Measurements from ENCODE around the gene NRG3. TPM values are rescaled to one million over a fixed set of nuclear protein-coding genes. Genes with fewer than 3 reads are reported as not detected.
"Not testable (repeated sequence)": the region's sequence is repeated elsewhere in the genome, so short reads cannot be mapped to it uniquely, and the experiment has no call there.

The NRG3 gene
- total RNA-seq, 1 experiment from 2014 or later, result 0.66 TPM

- no peak for DNase-seq
- Mint-ChIP-seq H3K9me3 (ENCODE audit: unreplicated experiment) (no peaks in the 10 kb centered on the region), H3K4me1 (ENCODE audit: low read depth, unreplicated experiment) (no peaks in the 10 kb centered on the region), H3K36me3 (ENCODE audit: insufficient read depth, unreplicated experiment) (no peaks in the 10 kb centered on the region), H3K27me3 (ENCODE audit: insufficient read depth, unreplicated experiment) (no peaks in the 10 kb centered on the region), H3K4me3 (ENCODE audit: unreplicated experiment) (no peak overlapping the region), H3K27ac (ENCODE audit: unreplicated experiment) (no peak overlapping the region)
- H3K4me1 ChIP-seq, result no peaks in the 10 kb centered on the region
- no peaks in the 10 kb centered on the region for H3K9me3 ChIP-seq
- POLR2A ChIA-PET, result no interaction called here
- BruUV-seq (replicated peaks), result no TSS peak
- intact Hi-C loops (cut with micrococcal nuclease; ENCODE audit: unreplicated experiment), result no loop called here
- TF ChIP-seq CTCF (IDR thresholded peaks at IDR 0.05; ENCODE audit: insufficient read depth in 1 of 2, low read depth in 1 of 2, low read length in 1 of 2, severe bottlenecking in 1 of 2, unreplicated experiment in 1 of 2), result no peak
- H3K36me3 ChIP-seq (ENCODE audit: control insufficient read depth, insufficient read depth, low read length), result no peaks in the 10 kb centered on the region
- H3K27me3 ChIP-seq (replicated peaks; ENCODE audit: control insufficient read depth, insufficient read depth, low read length), result no peaks in the 10 kb centered on the region; the same call in none of the 2 replicates
- CTCF ChIA-PET, result no interaction called here
- no peak overlapping the region for H3K4me3 ChIP-seq (ENCODE audit: low read depth, low read length)
Measured at GRCh38 chr10:82982110-82982608, 1107.2 kb downstream of the NRG3 start.

- Mint-ChIP-seq H3K4me1 (ENCODE audit: low read depth, unreplicated experiment) (no peaks in the 10 kb centered on the region), H3K27me3 (ENCODE audit: insufficient read depth, unreplicated experiment) (peaks cover 3% of the 10 kb centered on the region), H3K27ac (ENCODE audit: unreplicated experiment) (no peak overlapping the region), H3K4me3 (ENCODE audit: unreplicated experiment) (no peak overlapping the region), H3K36me3 (ENCODE audit: insufficient read depth, unreplicated experiment) (no peaks in the 10 kb centered on the region), H3K9me3 (ENCODE audit: unreplicated experiment) (no peaks in the 10 kb centered on the region)
- H3K4me3 ChIP-seq (ENCODE audit: low read depth, low read length), result no peak overlapping the region
- no peaks in the 10 kb centered on the region; the same call in 1 of the 2 replicates for H3K27me3 ChIP-seq (replicated peaks; ENCODE audit: control insufficient read depth, insufficient read depth, low read length)
- TF ChIP-seq CTCF (IDR thresholded peaks at IDR 0.05; ENCODE audit: insufficient read depth in 1 of 2, low read depth in 1 of 2, low read length in 1 of 2, severe bottlenecking in 1 of 2, unreplicated experiment in 1 of 2), result no peak
- no peaks in the 10 kb centered on the region for H3K4me1 ChIP-seq
- no peaks in the 10 kb centered on the region for H3K9me3 ChIP-seq
- ChIA-PET POLR2A (no interaction called here), CTCF (no interaction called here)
- no TSS peak for BruUV-seq (replicated peaks)
- no peak for DNase-seq
- H3K36me3 ChIP-seq (ENCODE audit: control insufficient read depth, insufficient read depth, low read length), result no peaks in the 10 kb centered on the region
- intact Hi-C loops (cut with micrococcal nuclease; ENCODE audit: unreplicated experiment), result no loop called here
Measured at GRCh38 chr10:82986216-82986615, 1111.2 kb downstream of the NRG3 start.

GRCh38 chr10:83006479-83006878, 1131.5 kb downstream of the NRG3 start:
- BruUV-seq (replicated peaks); CTCF ChIA-PET: not testable (repeated sequence)

GRCh38 chr10:83007510-83007909, 1132.5 kb downstream of the NRG3 start:
- no peaks in the 10 kb centered on the region for H3K36me3 ChIP-seq (ENCODE audit: control insufficient read depth, insufficient read depth, low read length)
- intact Hi-C loops (cut with micrococcal nuclease; ENCODE audit: unreplicated experiment), result no loop called here
- H3K27ac Mint-ChIP-seq (ENCODE audit: unreplicated experiment), result no peak overlapping the region
- H3K4me1 ChIP-seq, result no peaks in the 10 kb centered on the region
- DNase-seq, result no peak
- no peak for TF ChIP-seq CTCF (IDR thresholded peaks at IDR 0.05; ENCODE audit: insufficient read depth in 1 of 2, low read depth in 1 of 2, low read length in 1 of 2, severe bottlenecking in 1 of 2, unreplicated experiment in 1 of 2)
- CTCF ChIA-PET, result no interaction called here
- POLR2A ChIA-PET, result no interaction called here
- no TSS peak for BruUV-seq (replicated peaks)
- no peak overlapping the region for H3K4me3 Mint-ChIP-seq (ENCODE audit: unreplicated experiment)
- H3K4me1 Mint-ChIP-seq (ENCODE audit: low read depth, unreplicated experiment), result no peaks in the 10 kb centered on the region
- H3K9me3 ChIP-seq, result no peaks in the 10 kb centered on the region; the same call in 1 of the 2 replicates
- no peaks in the 10 kb centered on the region; the same call in 1 of the 2 replicates for H3K27me3 ChIP-seq (replicated peaks; ENCODE audit: control insufficient read depth, insufficient read depth, low read length)
- H3K27me3 Mint-ChIP-seq (ENCODE audit: insufficient read depth, unreplicated experiment), result peaks cover 25% of the 10 kb centered on the region
- no peak overlapping the region for H3K4me3 ChIP-seq (ENCODE audit: low read depth, low read length)
- no peaks in the 10 kb centered on the region for H3K9me3 Mint-ChIP-seq (ENCODE audit: unreplicated experiment)
- peaks cover 3% of the 10 kb centered on the region for H3K36me3 Mint-ChIP-seq (ENCODE audit: insufficient read depth, unreplicated experiment)

More at GRCh38 chr10:83006479-83006878, 1131.5 kb downstream of the NRG3 start:
- H3K9me3 ChIP-seq; H3K36me3 Mint-ChIP-seq (ENCODE audit: insufficient read depth, unreplicated experiment); H3K4me1 ChIP-seq; intact Hi-C loops (cut with micrococcal nuclease; ENCODE audit: unreplicated experiment); H3K9me3 Mint-ChIP-seq (ENCODE audit: unreplicated experiment); H3K27me3 ChIP-seq (replicated peaks; ENCODE audit: control insufficient read depth, insufficient read depth, low read length); H3K27ac Mint-ChIP-seq (ENCODE audit: unreplicated experiment); H3K36me3 ChIP-seq (ENCODE audit: control insufficient read depth, insufficient read depth, low read length); DNase-seq; H3K4me1 Mint-ChIP-seq (ENCODE audit: low read depth, unreplicated experiment); POLR2A ChIA-PET; H3K4me3 ChIP-seq (ENCODE audit: low read depth, low read length); H3K4me3 Mint-ChIP-seq (ENCODE audit: unreplicated experiment): not testable (repeated sequence)
- peaks cover 21% of the 10 kb centered on the region for H3K27me3 Mint-ChIP-seq (ENCODE audit: insufficient read depth, unreplicated experiment)

All from Caco-2 (cell line).